ENCODE data around the gene SLC22A5. TPM values are rescaled to one million over a fixed set of nuclear protein-coding genes. Genes with fewer than 3 reads are reported as not detected.
A peak's percentile ranks its signal among the peaks of the same experiment; 100 is the strongest.
"Not testable (repeated sequence)": the region's sequence is repeated elsewhere in the genome, so short reads cannot be mapped to it uniquely, and the experiment has no call there.

Gene SLC22A5
- total RNA-seq, 1 donor from 2014 or later = 2.6 TPM

GRCh38 chr5:132425009-132425937 lies 55.8 kb downstream of the SLC22A5 start:
- no peak for DNase-seq (ENCODE audit: extremely low read depth, low read depth, low spot score)

GRCh38 chr5:132425975-132426524 lies 56.5 kb downstream of the SLC22A5 start:
- DNase-seq (ENCODE audit: extremely low read depth, low read depth, low spot score) = no peak

- DNase-seq (ENCODE audit: extremely low read depth, low read depth, low spot score) = peak; percentile 63
Measured at GRCh38 chr5:132426525-132427138, 57.1 kb downstream of the SLC22A5 start.

- no peak for DNase-seq (ENCODE audit: extremely low read depth, low read depth, low spot score)
Measured at GRCh38 chr5:132427281-132428146, 58.0 kb downstream of the SLC22A5 start.

- DNase-seq (ENCODE audit: extremely low read depth, low read depth, low spot score) = no peak
Measured at GRCh38 chr5:132428147-132428482, 58.6 kb downstream of the SLC22A5 start.

GRCh38 chr5:132428484-132429462 lies 59.3 kb downstream of the SLC22A5 start:
- no peak for DNase-seq (ENCODE audit: extremely low read depth, low read depth, low spot score)

GRCh38 chr5:132429463-132430440 lies 60.2 kb downstream of the SLC22A5 start:
- no peak for DNase-seq (ENCODE audit: extremely low read depth, low read depth, low spot score)

- DNase-seq (ENCODE audit: extremely low read depth, low read depth, low spot score) = no peak
Measured at GRCh38 chr5:132430746-132431145, 61.2 kb downstream of the SLC22A5 start.

GRCh38 chr5:132431632-132432031 lies 62.1 kb downstream of the SLC22A5 start:
- DNase-seq (ENCODE audit: extremely low read depth, low read depth, low spot score) = no peak

GRCh38 chr5:132433141-132433540 lies 63.6 kb downstream of the SLC22A5 start:
- DNase-seq (ENCODE audit: extremely low read depth, low read depth, low spot score) = no peak

GRCh38 chr5:132434416-132435286 lies 65.1 kb downstream of the SLC22A5 start:
- DNase-seq (ENCODE audit: extremely low read depth, low read depth, low spot score) = no peak

- no peak for DNase-seq (ENCODE audit: extremely low read depth, low read depth, low spot score)
Measured at GRCh38 chr5:132435447-132435846, 65.9 kb downstream of the SLC22A5 start.

- DNase-seq (ENCODE audit: extremely low read depth, low read depth, low spot score) = no peak
Measured at GRCh38 chr5:132435886-132436285, 66.4 kb downstream of the SLC22A5 start.

- no peak for DNase-seq (ENCODE audit: extremely low read depth, low read depth, low spot score)
Measured at GRCh38 chr5:132436936-132437335, 67.4 kb downstream of the SLC22A5 start.

- no peak for DNase-seq (ENCODE audit: extremely low read depth, low read depth, low spot score)
Measured at GRCh38 chr5:132437604-132438266, 68.2 kb downstream of the SLC22A5 start.

- DNase-seq (ENCODE audit: extremely low read depth, low read depth, low spot score) = not testable (repeated sequence)
Measured at GRCh38 chr5:132438267-132438645, 68.7 kb downstream of the SLC22A5 start.

GRCh38 chr5:132438917-132439316 lies 69.4 kb downstream of the SLC22A5 start:
- DNase-seq (ENCODE audit: extremely low read depth, low read depth, low spot score) = no peak
